Prostate gland (tissue), 2 donors: ENCODE results near the gene NPVF.

ENCODE experiments used
- POLR2A ChIP-seq: fragments of 450-650 bp; IDR thresholded peaks from one replicate; pipeline ENCODE4 v1.6.1; 2016; ENCODE audit warnings: antibody characterized with exemption, mild to moderate bottlenecking
- POLR2AphosphoS5 ChIP-seq: sonication (generic); formaldehyde crosslinking; IDR thresholded peaks from one replicate; pipeline ENCODE4 v1.6.1; 2017; ENCODE audit warnings: antibody characterized with exemption
- TF ChIP-seq, protein P1 (sequence below), 4 experiments: fragments of 200-600 bp in 2 of 4; fragments of 450-650 bp in 2 of 4; sonication (generic) in 2 of 4; IDR thresholded peaks; 1 replicate in 3 of 4; 2 replicates in 1 of 4; pipeline ENCODE4 v1.5.1; 2016 to 2019; ENCODE audit warnings: antibody characterized with exemption in 4 of 4, mild to moderate bottlenecking in 2 of 4, moderate library complexity in 2 of 4

DNA sequence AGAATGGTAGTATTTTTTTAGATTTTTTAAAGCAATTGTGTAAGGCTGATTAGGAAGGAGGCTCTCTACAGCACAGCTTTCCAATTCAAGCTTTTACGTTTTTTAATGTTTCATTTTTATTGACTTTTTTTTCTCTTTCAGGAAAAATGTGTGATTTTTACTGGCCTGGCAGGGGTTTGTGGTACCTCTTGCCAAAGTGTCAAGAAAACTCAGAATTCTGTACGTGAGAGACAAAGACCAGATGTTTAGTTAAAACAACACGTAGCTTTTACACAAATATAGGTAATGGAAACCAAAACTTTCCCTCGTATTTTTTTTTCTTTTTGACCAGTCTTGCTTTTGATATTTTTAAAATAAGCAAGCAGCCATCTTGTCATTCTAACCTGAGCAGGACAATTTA, 6.0 kb upstream of the NPVF start:
- TF ChIP-seq, protein P1, sequence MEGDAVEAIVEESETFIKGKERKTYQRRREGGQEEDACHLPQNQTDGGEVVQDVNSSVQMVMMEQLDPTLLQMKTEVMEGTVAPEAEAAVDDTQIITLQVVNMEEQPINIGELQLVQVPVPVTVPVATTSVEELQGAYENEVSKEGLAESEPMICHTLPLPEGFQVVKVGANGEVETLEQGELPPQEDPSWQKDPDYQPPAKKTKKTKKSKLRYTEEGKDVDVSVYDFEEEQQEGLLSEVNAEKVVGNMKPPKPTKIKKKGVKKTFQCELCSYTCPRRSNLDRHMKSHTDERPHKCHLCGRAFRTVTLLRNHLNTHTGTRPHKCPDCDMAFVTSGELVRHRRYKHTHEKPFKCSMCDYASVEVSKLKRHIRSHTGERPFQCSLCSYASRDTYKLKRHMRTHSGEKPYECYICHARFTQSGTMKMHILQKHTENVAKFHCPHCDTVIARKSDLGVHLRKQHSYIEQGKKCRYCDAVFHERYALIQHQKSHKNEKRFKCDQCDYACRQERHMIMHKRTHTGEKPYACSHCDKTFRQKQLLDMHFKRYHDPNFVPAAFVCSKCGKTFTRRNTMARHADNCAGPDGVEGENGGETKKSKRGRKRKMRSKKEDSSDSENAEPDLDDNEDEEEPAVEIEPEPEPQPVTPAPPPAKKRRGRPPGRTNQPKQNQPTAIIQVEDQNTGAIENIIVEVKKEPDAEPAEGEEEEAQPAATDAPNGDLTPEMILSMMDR (IDR thresholded peaks at IDR 0.05), result no peak
- TF ChIP-seq POLR2AphosphoS5 (no peak), POLR2A (no peak)
